GM12878 (cell line): ENCODE data around the gene IFRD2. TPM values are rescaled to one million over a fixed set of nuclear protein-coding genes. Genes with fewer than 3 reads are reported as not detected.

ENCODE experiments used
- BCL11A ChIP-seq: IDR thresholded peaks from 2 replicates; pipeline ENCODE4 v1.6.1; 2011; ENCODE audit warnings: low read depth, low read length
- DPF2 ChIP-seq: fragments of 450-650 bp; IDR thresholded peaks from 2 replicates; pipeline ENCODE4 v1.6.1; 2017; ENCODE audit warnings: mild to moderate bottlenecking
- GATAD2B ChIP-seq: fragments of 450-650 bp; conservative IDR thresholded peaks from 2 replicates; pipeline ENCODE4 v1.6.1; 2017; ENCODE audit warnings: low read depth, mild to moderate bottlenecking, moderate library complexity
- JUNB ChIP-seq: IDR thresholded peaks from 2 replicates; pipeline ENCODE4 v1.6.1; 2016; ENCODE audit warnings: antibody characterized with exemption, mild to moderate bottlenecking
- KLF5 ChIP-seq: fragments of 450-650 bp; IDR thresholded peaks from 2 replicates; pipeline ENCODE4 v1.6.1; 2014; ENCODE audit warnings: mild to moderate bottlenecking; ENCODE audit not compliant: partially characterized antibody
- LARP7 ChIP-seq: fragments of 450-650 bp; IDR thresholded peaks from 2 replicates; pipeline ENCODE4 v1.6.1; 2017; ENCODE audit warnings: mild to moderate bottlenecking
- NFYA ChIP-seq: IDR thresholded peaks from 2 replicates; pipeline ENCODE4 v1.6.1; 2011; ENCODE audit warnings: low read depth, mild to moderate bottlenecking, low read length, improper control_type of control experiment, borderline replicate concordance
- POLR2AphosphoS2 ChIP-seq: IDR thresholded peaks from 2 replicates; pipeline ENCODE4 v1.6.1; 2011; ENCODE audit warnings: low read depth, mild to moderate bottlenecking, low read length, improper control_type of control experiment, moderate library complexity
- RAD21 ChIP-seq: IDR thresholded peaks from 2 replicates; pipeline ENCODE4 v1.6.1; 2011; ENCODE audit warnings: mild to moderate bottlenecking, low read depth, low read length, moderate library complexity; ENCODE audit not compliant: insufficient read depth
- SIX5 ChIP-seq: IDR thresholded peaks from 2 replicates; pipeline ENCODE4 v1.6.1; 2011; ENCODE audit warnings: mild to moderate bottlenecking, low read depth, low read length, moderate library complexity; ENCODE audit not compliant: severe bottlenecking
- SMARCA5 ChIP-seq: fragments of 450-650 bp; IDR thresholded peaks from 2 replicates; pipeline ENCODE4 v1.6.1; 2017; ENCODE audit warnings: mild to moderate bottlenecking
- TAF1 ChIP-seq: IDR thresholded peaks from 2 replicates; pipeline ENCODE4 v1.6.1; 2011; ENCODE audit warnings: mild to moderate bottlenecking, low read depth, low read length, borderline replicate concordance
- TBL1XR1 ChIP-seq: IDR thresholded peaks from 2 replicates; pipeline ENCODE4 v1.6.1; 2012; ENCODE audit warnings: low read depth, low read length, improper control_type of control experiment
- TCF12 ChIP-seq: IDR thresholded peaks from 2 replicates; pipeline ENCODE4 v1.6.1; 2011; ENCODE audit warnings: low read depth, mild to moderate bottlenecking, low read length
- ZNF217 ChIP-seq: fragments of 450-650 bp; IDR thresholded peaks from 2 replicates; pipeline ENCODE4 v1.6.1; 2017; ENCODE audit warnings: antibody characterized with exemption, mild to moderate bottlenecking
- polyA plus RNA-seq, 11 experiments: library from polyadenylated mRNA; depleted of rRNA in 4 of 11; unstranded in 6 of 11; stranded (reverse) in 5 of 11; fragments of >200 nt; fragmentation: Nextera tagmentation in 4 of 11; fragmentation: Illumina TruSeq in 1 of 11; extraction: Ambion mirVana in 4 of 11; extraction: Trizol in 1 of 11; gene quantifications; 1 replicate in 1 of 11; 2 replicates in 10 of 11; pipeline versions ENCODE4 v1.2.1 to v1.2.3, GENCODE V29; 2011 to 2016; ENCODE audit warnings: inconsistent platforms in 2 of 11, missing spikeins in 2 of 11, low read depth in 1 of 11
- total RNA-seq, 4 experiments: library from RNA; depleted of rRNA in 3 of 4; stranded (reverse); fragments of >200 nt in 3 of 4; fragmentation: Illumina TruSeq in 1 of 4; extraction: Trizol in 1 of 4; gene quantifications; 2 replicates each; pipeline versions ENCODE4 v1.2.1 to v1.2.3, GENCODE V29; 2013 to 2021
- TF ChIP-seq, protein P1 (sequence below): fragments of 150-350 bp; IDR thresholded peaks from 2 replicates; pipeline ENCODE4 v1.6.1; 2014; ENCODE audit warnings: mild to moderate bottlenecking, low read depth, low read length
- TF ChIP-seq, protein P2 (sequence below): fragments of 450-650 bp; IDR thresholded peaks from 2 replicates; pipeline ENCODE4 v1.6.1; 2017; ENCODE audit warnings: mild to moderate bottlenecking, moderate library complexity
- TF ChIP-seq, protein P3 (sequence below): fragments of 450-650 bp; IDR thresholded peaks from 2 replicates; pipeline ENCODE4 v1.6.1; 2017; ENCODE audit warnings: mild to moderate bottlenecking
- TF ChIP-seq, protein P4 (sequence below): fragments of 450-650 bp; conservative IDR thresholded peaks from 2 replicates; pipeline ENCODE4 v1.6.1; 2017; ENCODE audit warnings: mild to moderate bottlenecking, moderate library complexity
- TF ChIP-seq, protein P5 (sequence below): IDR thresholded peaks from 2 replicates; pipeline ENCODE4 v1.6.1; 2012; ENCODE audit warnings: low read depth, low read length, improper control_type of control experiment

Gene IFRD2
- total and polyA plus RNA-seq, 10 of the 15 experiments (the other 5 are each of a cell fraction or from before 2014, with no cell fraction given), result 19.1 to 153 (median 80.3) TPM

DNA sequence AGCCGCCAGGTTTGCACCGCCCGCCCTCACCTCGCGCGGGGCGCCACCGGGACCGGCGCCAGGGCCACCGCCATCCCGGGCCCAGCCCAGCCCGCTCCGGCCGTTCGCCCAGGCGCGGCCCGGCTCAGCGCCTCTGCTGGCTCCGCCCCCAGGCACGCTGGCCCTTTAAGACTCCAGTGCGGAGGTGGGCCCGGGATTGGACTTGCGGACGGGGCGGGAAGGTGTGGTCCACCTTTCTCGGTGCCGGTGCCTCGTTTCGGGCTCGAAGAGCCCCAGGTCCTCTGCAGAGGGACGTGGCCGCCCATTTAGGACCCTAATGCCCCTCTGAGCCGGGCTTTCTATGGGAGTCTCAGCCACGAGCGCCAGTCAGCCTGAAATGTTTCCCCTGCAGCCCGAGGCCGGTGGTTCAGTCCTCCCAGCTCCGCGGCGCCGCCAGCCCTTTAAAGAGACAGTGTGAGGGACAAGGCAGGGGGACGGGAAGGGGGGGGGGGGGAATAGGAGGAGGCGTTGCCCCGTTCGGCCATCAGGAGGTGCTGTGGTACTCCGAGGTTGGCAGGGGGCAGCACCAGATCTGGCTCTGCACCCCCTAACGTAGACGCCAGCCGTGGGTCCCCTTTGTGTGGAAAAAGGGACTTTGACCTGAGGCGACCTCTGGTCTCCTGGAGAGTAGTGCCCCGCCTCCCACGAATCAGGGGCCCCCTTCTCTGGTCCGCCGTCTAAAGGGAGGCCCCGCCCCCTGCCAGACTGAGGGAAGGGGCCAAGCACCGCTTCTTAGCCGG, 29.3 kb upstream of the IFRD2 start (continued):
- TF ChIP-seq, protein P1, sequence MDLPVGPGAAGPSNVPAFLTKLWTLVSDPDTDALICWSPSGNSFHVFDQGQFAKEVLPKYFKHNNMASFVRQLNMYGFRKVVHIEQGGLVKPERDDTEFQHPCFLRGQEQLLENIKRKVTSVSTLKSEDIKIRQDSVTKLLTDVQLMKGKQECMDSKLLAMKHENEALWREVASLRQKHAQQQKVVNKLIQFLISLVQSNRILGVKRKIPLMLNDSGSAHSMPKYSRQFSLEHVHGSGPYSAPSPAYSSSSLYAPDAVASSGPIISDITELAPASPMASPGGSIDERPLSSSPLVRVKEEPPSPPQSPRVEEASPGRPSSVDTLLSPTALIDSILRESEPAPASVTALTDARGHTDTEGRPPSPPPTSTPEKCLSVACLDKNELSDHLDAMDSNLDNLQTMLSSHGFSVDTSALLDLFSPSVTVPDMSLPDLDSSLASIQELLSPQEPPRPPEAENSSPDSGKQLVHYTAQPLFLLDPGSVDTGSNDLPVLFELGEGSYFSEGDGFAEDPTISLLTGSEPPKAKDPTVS, result no peak
- TF ChIP-seq, protein P2, sequence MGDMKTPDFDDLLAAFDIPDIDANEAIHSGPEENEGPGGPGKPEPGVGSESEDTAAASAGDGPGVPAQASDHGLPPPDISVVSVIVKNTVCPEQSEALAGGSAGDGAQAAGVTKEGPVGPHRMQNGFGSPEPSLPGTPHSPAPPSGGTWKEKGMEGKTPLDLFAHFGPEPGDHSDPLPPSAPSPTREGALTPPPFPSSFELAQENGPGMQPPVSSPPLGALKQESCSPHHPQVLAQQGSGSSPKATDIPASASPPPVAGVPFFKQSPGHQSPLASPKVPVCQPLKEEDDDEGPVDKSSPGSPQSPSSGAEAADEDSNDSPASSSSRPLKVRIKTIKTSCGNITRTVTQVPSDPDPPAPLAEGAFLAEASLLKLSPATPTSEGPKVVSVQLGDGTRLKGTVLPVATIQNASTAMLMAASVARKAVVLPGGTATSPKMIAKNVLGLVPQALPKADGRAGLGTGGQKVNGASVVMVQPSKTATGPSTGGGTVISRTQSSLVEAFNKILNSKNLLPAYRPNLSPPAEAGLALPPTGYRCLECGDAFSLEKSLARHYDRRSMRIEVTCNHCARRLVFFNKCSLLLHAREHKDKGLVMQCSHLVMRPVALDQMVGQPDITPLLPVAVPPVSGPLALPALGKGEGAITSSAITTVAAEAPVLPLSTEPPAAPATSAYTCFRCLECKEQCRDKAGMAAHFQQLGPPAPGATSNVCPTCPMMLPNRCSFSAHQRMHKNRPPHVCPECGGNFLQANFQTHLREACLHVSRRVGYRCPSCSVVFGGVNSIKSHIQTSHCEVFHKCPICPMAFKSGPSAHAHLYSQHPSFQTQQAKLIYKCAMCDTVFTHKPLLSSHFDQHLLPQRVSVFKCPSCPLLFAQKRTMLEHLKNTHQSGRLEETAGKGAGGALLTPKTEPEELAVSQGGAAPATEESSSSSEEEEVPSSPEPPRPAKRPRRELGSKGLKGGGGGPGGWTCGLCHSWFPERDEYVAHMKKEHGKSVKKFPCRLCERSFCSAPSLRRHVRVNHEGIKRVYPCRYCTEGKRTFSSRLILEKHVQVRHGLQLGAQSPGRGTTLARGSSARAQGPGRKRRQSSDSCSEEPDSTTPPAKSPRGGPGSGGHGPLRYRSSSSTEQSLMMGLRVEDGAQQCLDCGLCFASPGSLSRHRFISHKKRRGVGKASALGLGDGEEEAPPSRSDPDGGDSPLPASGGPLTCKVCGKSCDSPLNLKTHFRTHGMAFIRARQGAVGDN, result no peak
- TF ChIP-seq, protein P3, sequence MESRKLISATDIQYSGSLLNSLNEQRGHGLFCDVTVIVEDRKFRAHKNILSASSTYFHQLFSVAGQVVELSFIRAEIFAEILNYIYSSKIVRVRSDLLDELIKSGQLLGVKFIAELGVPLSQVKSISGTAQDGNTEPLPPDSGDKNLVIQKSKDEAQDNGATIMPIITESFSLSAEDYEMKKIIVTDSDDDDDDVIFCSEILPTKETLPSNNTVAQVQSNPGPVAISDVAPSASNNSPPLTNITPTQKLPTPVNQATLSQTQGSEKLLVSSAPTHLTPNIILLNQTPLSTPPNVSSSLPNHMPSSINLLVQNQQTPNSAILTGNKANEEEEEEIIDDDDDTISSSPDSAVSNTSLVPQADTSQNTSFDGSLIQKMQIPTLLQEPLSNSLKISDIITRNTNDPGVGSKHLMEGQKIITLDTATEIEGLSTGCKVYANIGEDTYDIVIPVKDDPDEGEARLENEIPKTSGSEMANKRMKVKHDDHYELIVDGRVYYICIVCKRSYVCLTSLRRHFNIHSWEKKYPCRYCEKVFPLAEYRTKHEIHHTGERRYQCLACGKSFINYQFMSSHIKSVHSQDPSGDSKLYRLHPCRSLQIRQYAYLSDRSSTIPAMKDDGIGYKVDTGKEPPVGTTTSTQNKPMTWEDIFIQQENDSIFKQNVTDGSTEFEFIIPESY, result peak; percentile 71
- TF ChIP-seq JUNB, result no peak
- TF ChIP-seq, protein P4, sequence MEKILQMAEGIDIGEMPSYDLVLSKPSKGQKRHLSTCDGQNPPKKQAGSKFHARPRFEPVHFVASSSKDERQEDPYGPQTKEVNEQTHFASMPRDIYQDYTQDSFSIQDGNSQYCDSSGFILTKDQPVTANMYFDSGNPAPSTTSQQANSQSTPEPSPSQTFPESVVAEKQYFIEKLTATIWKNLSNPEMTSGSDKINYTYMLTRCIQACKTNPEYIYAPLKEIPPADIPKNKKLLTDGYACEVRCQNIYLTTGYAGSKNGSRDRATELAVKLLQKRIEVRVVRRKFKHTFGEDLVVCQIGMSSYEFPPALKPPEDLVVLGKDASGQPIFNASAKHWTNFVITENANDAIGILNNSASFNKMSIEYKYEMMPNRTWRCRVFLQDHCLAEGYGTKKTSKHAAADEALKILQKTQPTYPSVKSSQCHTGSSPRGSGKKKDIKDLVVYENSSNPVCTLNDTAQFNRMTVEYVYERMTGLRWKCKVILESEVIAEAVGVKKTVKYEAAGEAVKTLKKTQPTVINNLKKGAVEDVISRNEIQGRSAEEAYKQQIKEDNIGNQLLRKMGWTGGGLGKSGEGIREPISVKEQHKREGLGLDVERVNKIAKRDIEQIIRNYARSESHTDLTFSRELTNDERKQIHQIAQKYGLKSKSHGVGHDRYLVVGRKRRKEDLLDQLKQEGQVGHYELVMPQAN, result peak; percentile 92; the same call in 1 of the 2 replicates
- no peak for TF ChIP-seq TBL1XR1
- TF ChIP-seq LARP7, result peak; percentile 94
- TF ChIP-seq GATAD2B, result 0 out of 2 replicates have a peak, but pooled peaks have one; percentile 8
- no peak for TF ChIP-seq RAD21
- TF ChIP-seq TAF1, result 0 out of 2 replicates have a peak, but pooled peaks have one; percentile 8
- TF ChIP-seq POLR2AphosphoS2, result 0 out of 2 replicates have a peak, but pooled peaks have one; percentile 62
- no peak for TF ChIP-seq BCL11A
- TF ChIP-seq ZNF217, result no peak; the same call in 1 of the 2 replicates
- TF ChIP-seq KLF5, result peak; percentile 100
- TF ChIP-seq, protein P5, sequence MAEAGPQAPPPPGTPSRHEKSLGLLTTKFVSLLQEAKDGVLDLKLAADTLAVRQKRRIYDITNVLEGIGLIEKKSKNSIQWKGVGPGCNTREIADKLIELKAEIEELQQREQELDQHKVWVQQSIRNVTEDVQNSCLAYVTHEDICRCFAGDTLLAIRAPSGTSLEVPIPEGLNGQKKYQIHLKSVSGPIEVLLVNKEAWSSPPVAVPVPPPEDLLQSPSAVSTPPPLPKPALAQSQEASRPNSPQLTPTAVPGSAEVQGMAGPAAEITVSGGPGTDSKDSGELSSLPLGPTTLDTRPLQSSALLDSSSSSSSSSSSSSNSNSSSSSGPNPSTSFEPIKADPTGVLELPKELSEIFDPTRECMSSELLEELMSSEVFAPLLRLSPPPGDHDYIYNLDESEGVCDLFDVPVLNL, result no peak
- no peak for TF ChIP-seq NFYA
- TF ChIP-seq SMARCA5, result peak; percentile 71; the same call in 1 of the 2 replicates
- no peak for TF ChIP-seq TCF12
- no peak for TF ChIP-seq SIX5
- TF ChIP-seq DPF2, result peak; percentile 89
